Type B pancreatic cell (in vitro differentiated cells): ENCODE results near the gene IBA57. TPM values are rescaled to one million over a fixed set of nuclear protein-coding genes. Genes with fewer than 3 reads are reported as not detected.

ENCODE experiments used
- DNase-seq: peaks from one replicate; pipeline ENCODE4 v3.0.0; 2021; ENCODE audit warnings: mixed read lengths; ENCODE audit not compliant: unreplicated experiment; ENCODE audit errors: extremely low spot score
- H3K27ac Mint-ChIP-seq: 2 replicates; pipeline ENCODE4 v1.8.0; 2021; ENCODE audit warnings: mild to moderate bottlenecking, mixed read lengths
- H3K27me3 Mint-ChIP-seq: 2 replicates; pipeline ENCODE4 v1.8.0; 2021; ENCODE audit warnings: mixed read lengths
- H3K36me3 Mint-ChIP-seq: 2 replicates; pipeline ENCODE4 v1.8.0; 2021; ENCODE audit warnings: mixed read lengths
- H3K4me1 Mint-ChIP-seq: one replicate; pipeline ENCODE4 v1.8.0; 2021; ENCODE audit warnings: mixed read lengths; ENCODE audit not compliant: unreplicated experiment
- H3K4me3 Mint-ChIP-seq: 2 replicates; pipeline ENCODE4 v1.8.0; 2021; ENCODE audit warnings: mild to moderate bottlenecking, mixed read lengths
- H3K9me3 Mint-ChIP-seq: 2 replicates; pipeline ENCODE4 v1.8.0; 2021; ENCODE audit warnings: mixed read lengths
- CTCF ChIP-seq: fragments of 200-600 bp; sonication (generic); conservative IDR thresholded peaks from 2 replicates; pipeline ENCODE4 v1.5.0; 2021; ENCODE audit warnings: antibody characterized with exemption, mild to moderate bottlenecking
- total RNA-seq: library from RNA; stranded (reverse); gene quantifications from 2 replicates; pipeline ENCODE4 v1.2.1, GENCODE V29; 2021; ENCODE audit warnings: low replicate concordance

IBA57 gene
- total RNA-seq, 1 donor from 2014 or later: 9.5 TPM

- Mint-ChIP-seq H3K4me1 (no peaks in the 10 kb centered on the region), H3K27me3 (no peaks in the 10 kb centered on the region), H3K4me3 (no peak overlapping the region), H3K9me3 (no peaks in the 10 kb centered on the region), H3K27ac (peak overlapping the region; percentile 37), H3K36me3 (no peaks in the 10 kb centered on the region)
- DNase-seq: no peak
- no peak for TF ChIP-seq CTCF
Observed at GRCh38 chr1:228178737-228179684, 13.4 kb downstream of the IBA57 start.

- Mint-ChIP-seq H3K36me3 (no peaks in the 10 kb centered on the region), H3K27me3 (no peaks in the 10 kb centered on the region), H3K4me3 (no peak overlapping the region), H3K4me1 (no peaks in the 10 kb centered on the region), H3K27ac (no peak overlapping the region), H3K9me3 (no peaks in the 10 kb centered on the region)
- TF ChIP-seq CTCF: peak; percentile 63
- no peak for DNase-seq
Observed at GRCh38 chr1:228180271-228180958, 14.8 kb downstream of the IBA57 start.

- no peak for TF ChIP-seq CTCF
- DNase-seq: no peak
- Mint-ChIP-seq H3K4me1 (no peaks in the 10 kb centered on the region), H3K36me3 (no peaks in the 10 kb centered on the region), H3K9me3 (no peaks in the 10 kb centered on the region), H3K27ac (no peak overlapping the region), H3K4me3 (no peak overlapping the region), H3K27me3 (no peaks in the 10 kb centered on the region)
Observed at GRCh38 chr1:228180959-228181644, 15.5 kb downstream of the IBA57 start.

GRCh38 chr1:228181645-228182034 is 16.0 kb downstream of the IBA57 start:
- Mint-ChIP-seq H3K4me1 (no peaks in the 10 kb centered on the region), H3K36me3 (no peaks in the 10 kb centered on the region), H3K27ac (no peak overlapping the region), H3K9me3 (no peaks in the 10 kb centered on the region), H3K4me3 (no peak overlapping the region), H3K27me3 (no peaks in the 10 kb centered on the region)
- DNase-seq: no peak
- no peak for TF ChIP-seq CTCF

- Mint-ChIP-seq H3K36me3 (no peaks in the 10 kb centered on the region), H3K9me3 (no peaks in the 10 kb centered on the region), H3K27ac (no peak overlapping the region), H3K4me1 (no peaks in the 10 kb centered on the region), H3K4me3 (no peak overlapping the region), H3K27me3 (no peaks in the 10 kb centered on the region)
- DNase-seq: no peak
- no peak for TF ChIP-seq CTCF
Observed at GRCh38 chr1:228182296-228183030, 16.9 kb downstream of the IBA57 start.
